ENCODE data around the gene GOLGA6L10.
"Not testable (repeated sequence)": the region's sequence is repeated elsewhere in the genome, so short reads cannot be mapped to it uniquely, and the experiment has no call there.

The GOLGA6L10 gene

GRCh38 chr15:82299511-82299914 lies 49.8 kb downstream of the GOLGA6L10 start:
- H3K27ac Mint-ChIP-seq, H3K36me3 Mint-ChIP-seq, H3K9me3 Mint-ChIP-seq, H3K27me3 Mint-ChIP-seq, H3K4me3 Mint-ChIP-seq: not testable (repeated sequence)
- H3K4me1 Mint-ChIP-seq: peaks cover 14% of the 10 kb centered on the region

- H3K36me3 Mint-ChIP-seq: no peaks in the 10 kb centered on the region
- H3K27ac Mint-ChIP-seq: no peak overlapping the region
- peaks cover 14% of the 10 kb centered on the region for H3K4me1 Mint-ChIP-seq
- H3K9me3 Mint-ChIP-seq: no peaks in the 10 kb centered on the region
- H3K27me3 Mint-ChIP-seq: no peaks in the 10 kb centered on the region
- H3K4me3 Mint-ChIP-seq: peak overlapping the region; percentile 26
These were observed 50.8 kb downstream of the GOLGA6L10 start for GRCh38 chr15:82298520-82298919.

GRCh38 chr15:82298032-82298431 lies 51.2 kb downstream of the GOLGA6L10 start:
- peak overlapping the region; percentile 63 for H3K4me3 Mint-ChIP-seq
- H3K36me3 Mint-ChIP-seq: no peaks in the 10 kb centered on the region
- H3K9me3 Mint-ChIP-seq: no peaks in the 10 kb centered on the region
- no peak overlapping the region for H3K27ac Mint-ChIP-seq
- peaks cover 14% of the 10 kb centered on the region for H3K4me1 Mint-ChIP-seq
- no peaks in the 10 kb centered on the region for H3K27me3 Mint-ChIP-seq

- Mint-ChIP-seq H3K27ac (peak overlapping the region; percentile 46), H3K4me1 (peaks cover 14% of the 10 kb centered on the region), H3K9me3 (no peaks in the 10 kb centered on the region), H3K36me3 (no peaks in the 10 kb centered on the region), H3K27me3 (no peaks in the 10 kb centered on the region), H3K4me3 (peak overlapping the region; percentile 31)
These were observed 51.7 kb downstream of the GOLGA6L10 start for GRCh38 chr15:82297546-82297945.

- no peaks in the 10 kb centered on the region for H3K27me3 Mint-ChIP-seq
- H3K9me3 Mint-ChIP-seq: peaks cover 9% of the 10 kb centered on the region
- peaks cover 22% of the 10 kb centered on the region for H3K4me1 Mint-ChIP-seq
- peaks cover 2% of the 10 kb centered on the region for H3K36me3 Mint-ChIP-seq
- H3K4me3 Mint-ChIP-seq: no peak overlapping the region
- H3K27ac Mint-ChIP-seq: no peak overlapping the region
These were observed 55.1 kb downstream of the GOLGA6L10 start for GRCh38 chr15:82294061-82294690.

GRCh38 chr15:82292271-82292670 lies 57.0 kb downstream of the GOLGA6L10 start:
- no peak overlapping the region for H3K27ac Mint-ChIP-seq
- H3K36me3 Mint-ChIP-seq: peaks cover 6% of the 10 kb centered on the region
- peaks cover 14% of the 10 kb centered on the region for H3K9me3 Mint-ChIP-seq
- H3K4me3 Mint-ChIP-seq: no peak overlapping the region
- no peaks in the 10 kb centered on the region for H3K27me3 Mint-ChIP-seq
- peaks cover 23% of the 10 kb centered on the region for H3K4me1 Mint-ChIP-seq
